SK-N-SH treated with all-trans-retinoic acid at 6 μM for 48 hours (cell line): Measurements from ENCODE around the gene PLOD2.

Experiments used
- ATAC-seq: fragments of 200-7000 bp; cut with Tn5 transposase; 3 replicates; pipeline ENCODE4 v1.9.1; 2020; ENCODE audit warnings: mild to moderate bottlenecking, moderate library complexity
- ARNTL ChIP-seq: fragments of 450-650 bp; formaldehyde crosslinking; IDR thresholded peaks from 2 replicates; pipeline ENCODE4 v1.5.0; 2020; ENCODE audit warnings: low read depth, mild to moderate bottlenecking, moderate library complexity, borderline replicate concordance
- BACH2 ChIP-seq: fragments of 250-450 bp; sonication (Bioruptor Pico); IDR thresholded peaks from 2 replicates; pipeline ENCODE4 v1.9.0; 2021; ENCODE audit warnings: mild to moderate bottlenecking, borderline replicate concordance
- CREB5 ChIP-seq: fragments of 250-450 bp; sonication (Bioruptor Pico); IDR thresholded peaks from 2 replicates; pipeline ENCODE4 v1.5.1; 2020; ENCODE audit warnings: low read depth, mild to moderate bottlenecking, moderate library complexity
- CSDC2 ChIP-seq: fragments of 250-450 bp; sonication (Bioruptor Pico); IDR thresholded peaks from 2 replicates; pipeline ENCODE4 v1.5.0; 2020; ENCODE audit warnings: mild to moderate bottlenecking, moderate library complexity
- ESRRG ChIP-seq: fragments of 250-450 bp; sonication (Bioruptor Pico); IDR thresholded peaks from 2 replicates; pipeline ENCODE4 v1.6.1; 2021; ENCODE audit warnings: mild to moderate bottlenecking
- ISL1 ChIP-seq: fragments of 250-450 bp; sonication (Bioruptor Pico); IDR thresholded peaks from 2 replicates; pipeline ENCODE4 v2.1.2; 2022; ENCODE audit warnings: mild to moderate bottlenecking, moderate library complexity
- OSR1 ChIP-seq: fragments of 250-450 bp; sonication (Bioruptor Pico); IDR thresholded peaks from 2 replicates; pipeline ENCODE4 v1.8.0; 2022; ENCODE audit warnings: moderate library complexity, mild to moderate bottlenecking, inconsistent platforms
- PATZ1 ChIP-seq: fragments of 250-450 bp; sonication (Bioruptor Pico); IDR thresholded peaks from 2 replicates; pipeline ENCODE4 v1.8.0; 2020; ENCODE audit warnings: mild to moderate bottlenecking, moderate library complexity, borderline replicate concordance
- POU6F1 ChIP-seq: fragments of 250-450 bp; sonication (Bioruptor Pico); IDR thresholded peaks from 2 replicates; pipeline ENCODE4 v1.8.0; 2021; ENCODE audit warnings: low read depth, mild to moderate bottlenecking, moderate library complexity, borderline replicate concordance
- PPARA ChIP-seq: fragments of 250-450 bp; sonication (Bioruptor Pico); IDR thresholded peaks from 2 replicates; pipeline ENCODE4 v1.5.0; 2020; ENCODE audit warnings: mild to moderate bottlenecking, borderline replicate concordance
- RARB ChIP-seq: fragments of 250-450 bp; sonication (Bioruptor Pico); IDR thresholded peaks from 2 replicates; pipeline ENCODE4 v1.8.0; 2021; ENCODE audit warnings: mild to moderate bottlenecking, moderate library complexity
- SNAI2 ChIP-seq: fragments of 250-450 bp; sonication (Bioruptor Pico); IDR thresholded peaks from 2 replicates; pipeline ENCODE4 v1.5.0; 2020; ENCODE audit warnings: mild to moderate bottlenecking, moderate library complexity
- TCF4 ChIP-seq: fragments of 250-450 bp; sonication (Bioruptor Pico); IDR thresholded peaks from 2 replicates; pipeline ENCODE4 v1.8.0; 2021; ENCODE audit warnings: mild to moderate bottlenecking, moderate library complexity, borderline replicate concordance
- TOX ChIP-seq: fragments of 250-450 bp; sonication (Bioruptor Pico); IDR thresholded peaks from 2 replicates; pipeline ENCODE4 v1.8.0; 2021; ENCODE audit warnings: mild to moderate bottlenecking, moderate library complexity, borderline replicate concordance
- ZC3H10 ChIP-seq: fragments of 250-450 bp; sonication (Bioruptor Pico); IDR thresholded peaks from 2 replicates; pipeline ENCODE4 v1.5.1; 2021; ENCODE audit warnings: mild to moderate bottlenecking, moderate library complexity
- ZFP3 ChIP-seq: fragments of 250-450 bp; sonication (Bioruptor Pico); IDR thresholded peaks from 2 replicates; pipeline ENCODE4 v1.5.0; 2020; ENCODE audit warnings: mild to moderate bottlenecking, moderate library complexity
- ZNF565 ChIP-seq: fragments of 450-650 bp; formaldehyde crosslinking; conservative IDR thresholded peaks from 2 replicates; pipeline ENCODE4 v1.5.0; 2020; ENCODE audit warnings: low read depth, mild to moderate bottlenecking, moderate library complexity
- ZNF70 ChIP-seq: fragments of 450-650 bp; formaldehyde crosslinking; IDR thresholded peaks from 2 replicates; pipeline ENCODE4 v1.5.0; 2020; ENCODE audit warnings: mild to moderate bottlenecking, moderate library complexity
- ZNF8 ChIP-seq: fragments of 450-650 bp; formaldehyde crosslinking; IDR thresholded peaks from 2 replicates; pipeline ENCODE4 v1.5.0; 2020; ENCODE audit warnings: mild to moderate bottlenecking, moderate library complexity
- TF ChIP-seq, protein P1 (sequence below): fragments of 250-450 bp; sonication (Bioruptor Pico); IDR thresholded peaks from 2 replicates; pipeline ENCODE4 v1.5.1; 2021; ENCODE audit warnings: mild to moderate bottlenecking, moderate library complexity

The PLOD2 gene

DNA sequence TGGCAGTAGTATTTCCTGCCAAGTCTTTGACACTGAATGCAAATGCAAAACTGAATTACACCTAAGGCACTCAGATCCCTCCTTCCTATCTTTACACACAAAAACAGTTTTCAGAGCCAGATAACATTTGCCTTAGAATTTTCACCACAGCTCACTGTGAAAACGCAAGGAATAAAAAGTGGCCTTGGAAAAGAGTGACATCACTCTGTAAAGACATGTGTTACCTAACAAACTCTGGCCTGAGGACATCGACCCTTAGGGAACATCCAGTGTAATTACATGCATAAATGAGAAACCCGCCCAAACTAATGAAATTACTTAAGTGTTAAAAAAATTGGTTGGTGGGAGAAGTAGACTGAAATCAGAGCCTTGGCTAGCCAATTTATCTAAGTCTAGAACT is 88.9 kb downstream of the PLOD2 start:
- no peak for ATAC-seq
- TF ChIP-seq TOX (no peak), ZC3H10 (CRISPR knock-in tag) (no peak), SNAI2 (no peak), ISL1 (CRISPR knock-in tag) (no peak), PPARA (CRISPR knock-in tag) (no peak), ZFP3 (CRISPR knock-in tag) (no peak)

GRCh38 chr3:146071632-146072031 is 89.4 kb downstream of the PLOD2 start:
- ATAC-seq: no peak
- TF ChIP-seq RARB (CRISPR knock-in tag) (no peak), ARNTL (CRISPR knock-in tag) (no peak), TCF4 (CRISPR knock-in tag) (no peak), ZFP3 (CRISPR knock-in tag) (no peak), ISL1 (CRISPR knock-in tag) (no peak), ZNF565 (CRISPR knock-in tag) (no peak), ZNF70 (no peak), PPARA (CRISPR knock-in tag) (no peak), ZNF8 (CRISPR knock-in tag) (no peak), POU6F1 (CRISPR knock-in tag) (no peak), TOX (no peak), CREB5 (CRISPR knock-in tag) (no peak), SNAI2 (no peak), PATZ1 (CRISPR knock-in tag) (no peak), CSDC2 (CRISPR knock-in tag) (no peak), ESRRG (CRISPR knock-in tag) (no peak), OSR1 (CRISPR knock-in tag) (no peak)
- TF ChIP-seq, protein P1, sequence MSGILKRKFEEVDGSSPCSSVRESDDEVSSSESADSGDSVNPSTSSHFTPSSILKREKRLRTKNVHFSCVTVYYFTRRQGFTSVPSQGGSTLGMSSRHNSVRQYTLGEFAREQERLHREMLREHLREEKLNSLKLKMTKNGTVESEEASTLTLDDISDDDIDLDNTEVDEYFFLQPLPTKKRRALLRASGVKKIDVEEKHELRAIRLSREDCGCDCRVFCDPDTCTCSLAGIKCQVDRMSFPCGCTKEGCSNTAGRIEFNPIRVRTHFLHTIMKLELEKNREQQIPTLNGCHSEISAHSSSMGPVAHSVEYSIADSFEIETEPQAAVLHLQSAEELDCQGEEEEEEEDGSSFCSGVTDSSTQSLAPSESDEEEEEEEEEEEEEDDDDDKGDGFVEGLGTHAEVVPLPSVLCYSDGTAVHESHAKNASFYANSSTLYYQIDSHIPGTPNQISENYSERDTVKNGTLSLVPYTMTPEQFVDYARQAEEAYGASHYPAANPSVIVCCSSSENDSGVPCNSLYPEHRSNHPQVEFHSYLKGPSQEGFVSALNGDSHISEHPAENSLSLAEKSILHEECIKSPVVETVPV (CRISPR knock-in tag): no peak

DNA sequence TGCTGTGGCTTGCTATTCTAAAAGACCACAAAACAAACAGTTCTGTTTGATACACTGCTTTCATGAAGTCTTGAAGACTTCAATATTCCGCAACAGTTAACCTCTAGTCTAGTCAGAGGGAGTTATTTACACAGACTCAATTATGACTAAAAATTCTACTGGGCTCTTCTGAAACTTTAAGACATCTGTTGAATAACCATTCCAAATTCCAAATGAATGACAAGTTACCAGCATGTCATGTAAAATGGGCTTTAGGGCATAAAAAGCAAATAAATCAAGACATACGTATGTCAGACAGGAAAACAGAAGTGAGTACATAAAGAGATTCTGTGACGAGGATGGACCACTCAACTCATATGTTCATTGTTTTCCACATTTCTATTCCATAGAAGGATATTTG is 93.9 kb downstream of the PLOD2 start:
- no peak for ATAC-seq
- TF ChIP-seq PPARA (CRISPR knock-in tag) (no peak), CREB5 (CRISPR knock-in tag) (no peak), CSDC2 (CRISPR knock-in tag) (no peak)
- TF ChIP-seq, protein P1 (CRISPR knock-in tag): no peak

GRCh38 chr3:146065573-146066006 is 95.4 kb downstream of the PLOD2 start:
- TF ChIP-seq ARNTL (CRISPR knock-in tag): no peak
- TF ChIP-seq BACH2 (CRISPR knock-in tag): no peak
- no peak for TF ChIP-seq ISL1 (CRISPR knock-in tag)
- TF ChIP-seq TOX: no peak
- no peak for TF ChIP-seq ESRRG (CRISPR knock-in tag)
- TF ChIP-seq ZFP3 (CRISPR knock-in tag): no peak
- TF ChIP-seq, all 23 proteins: peak for 0
- no peak for ATAC-seq
